NB4 (cell line): ENCODE measurements around the gene TCF25.

Experiments
- DNase-seq: peaks from one replicate; pipeline ENCODE4 v3.0.0; 2010; ENCODE audit warnings: low read depth
- H3K4me3 ChIP-seq: one replicate; pipeline ENCODE4 v1.5.1; 2011; ENCODE audit warnings: mild to moderate bottlenecking, low read depth, low read length, moderate library complexity
- MYC ChIP-seq: IDR thresholded peaks from 2 replicates; pipeline ENCODE4 v1.6.1; 2011; ENCODE audit warnings: low read depth, low read length
- POLR2A ChIP-seq: IDR thresholded peaks from 2 replicates; pipeline ENCODE4 v1.6.1; 2011; ENCODE audit warnings: mild to moderate bottlenecking; ENCODE audit not compliant: insufficient read length; ENCODE audit errors: extremely low read depth
- TF ChIP-seq, protein P1 (sequence below): IDR thresholded peaks from 2 replicates; pipeline ENCODE4 v1.6.1; 2011; ENCODE audit warnings: low read depth, low read length
- TF ChIP-seq, protein P2 (sequence below): IDR thresholded peaks from one replicate; pipeline ENCODE4 v1.5.1; 2012; ENCODE audit warnings: low read depth, low read length

Gene TCF25

DNA sequence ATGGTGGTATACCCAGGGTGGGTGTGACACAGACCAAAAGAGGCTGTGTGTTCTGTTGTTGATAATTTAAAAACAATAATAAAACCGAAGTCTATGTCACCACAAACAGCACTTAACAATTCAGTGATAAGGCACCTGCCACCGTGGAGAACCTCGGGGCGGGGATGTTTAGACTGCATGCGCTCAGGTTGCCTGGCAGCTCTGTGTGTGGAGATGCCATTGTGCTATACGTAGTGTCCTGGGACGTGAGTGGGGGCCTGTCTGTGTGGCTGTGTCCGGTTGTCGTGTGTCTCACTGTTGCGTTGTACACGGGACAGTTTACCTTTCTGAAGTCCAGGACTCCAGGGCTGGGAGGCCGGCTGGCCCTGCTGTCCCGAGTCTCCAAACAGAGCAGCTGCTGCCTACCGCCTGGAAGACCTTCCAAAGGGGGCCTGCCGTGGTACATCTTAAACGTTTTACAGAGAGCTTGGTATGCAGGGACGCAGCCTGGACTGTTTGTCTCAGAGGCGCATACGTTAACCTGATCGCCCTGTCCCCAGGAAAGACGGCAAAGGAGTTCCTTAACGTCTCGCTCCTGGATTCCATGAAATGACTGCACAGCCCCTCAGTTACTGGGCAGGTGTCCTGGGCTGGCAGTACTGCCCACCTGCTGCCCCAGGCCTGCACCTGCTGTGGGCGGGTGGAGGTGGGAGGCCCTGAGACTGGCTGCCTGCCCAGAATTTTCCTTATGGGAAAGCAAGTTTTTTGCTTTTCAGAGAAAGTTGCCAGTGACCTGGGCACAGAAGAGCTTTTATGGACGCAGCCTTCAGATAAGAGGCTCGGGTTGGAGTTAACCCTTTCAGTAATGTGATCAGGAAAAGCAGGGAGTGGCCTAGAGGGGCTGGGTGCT is 26.1 kb upstream of the TCF25 start:
- TF ChIP-seq POLR2A (no peak), MYC (no peak)
- TF ChIP-seq, protein P1, sequence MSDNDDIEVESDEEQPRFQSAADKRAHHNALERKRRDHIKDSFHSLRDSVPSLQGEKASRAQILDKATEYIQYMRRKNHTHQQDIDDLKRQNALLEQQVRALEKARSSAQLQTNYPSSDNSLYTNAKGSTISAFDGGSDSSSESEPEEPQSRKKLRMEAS: no peak
- TF ChIP-seq, protein P2, sequence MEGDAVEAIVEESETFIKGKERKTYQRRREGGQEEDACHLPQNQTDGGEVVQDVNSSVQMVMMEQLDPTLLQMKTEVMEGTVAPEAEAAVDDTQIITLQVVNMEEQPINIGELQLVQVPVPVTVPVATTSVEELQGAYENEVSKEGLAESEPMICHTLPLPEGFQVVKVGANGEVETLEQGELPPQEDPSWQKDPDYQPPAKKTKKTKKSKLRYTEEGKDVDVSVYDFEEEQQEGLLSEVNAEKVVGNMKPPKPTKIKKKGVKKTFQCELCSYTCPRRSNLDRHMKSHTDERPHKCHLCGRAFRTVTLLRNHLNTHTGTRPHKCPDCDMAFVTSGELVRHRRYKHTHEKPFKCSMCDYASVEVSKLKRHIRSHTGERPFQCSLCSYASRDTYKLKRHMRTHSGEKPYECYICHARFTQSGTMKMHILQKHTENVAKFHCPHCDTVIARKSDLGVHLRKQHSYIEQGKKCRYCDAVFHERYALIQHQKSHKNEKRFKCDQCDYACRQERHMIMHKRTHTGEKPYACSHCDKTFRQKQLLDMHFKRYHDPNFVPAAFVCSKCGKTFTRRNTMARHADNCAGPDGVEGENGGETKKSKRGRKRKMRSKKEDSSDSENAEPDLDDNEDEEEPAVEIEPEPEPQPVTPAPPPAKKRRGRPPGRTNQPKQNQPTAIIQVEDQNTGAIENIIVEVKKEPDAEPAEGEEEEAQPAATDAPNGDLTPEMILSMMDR: no peak
- no peak for DNase-seq
- H3K4me3 ChIP-seq: no peak overlapping the region

DNA sequence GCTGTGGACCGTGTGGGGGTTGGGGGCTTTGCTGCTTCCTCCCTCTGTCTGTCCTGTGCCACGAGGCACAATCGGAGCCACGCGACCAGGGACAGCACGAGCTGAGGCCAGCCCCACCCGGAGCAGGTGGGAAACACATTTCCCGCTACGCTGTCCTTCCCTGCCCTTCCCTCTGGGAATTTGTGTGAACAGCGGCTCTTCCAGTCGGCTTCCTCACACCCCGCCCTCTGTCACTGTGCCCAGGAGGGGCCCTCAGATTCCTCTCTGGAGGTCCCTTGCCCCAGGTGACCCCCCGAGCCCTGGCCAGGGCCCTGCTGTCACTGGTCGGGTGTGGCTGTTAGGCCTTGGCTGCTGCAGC is 25.5 kb upstream of the TCF25 start:
- no peak for DNase-seq
- H3K4me3 ChIP-seq: no peak overlapping the region
- TF ChIP-seq MYC (no peak), POLR2A (no peak)
- TF ChIP-seq, protein P2: no peak
- TF ChIP-seq, protein P1: no peak

DNA sequence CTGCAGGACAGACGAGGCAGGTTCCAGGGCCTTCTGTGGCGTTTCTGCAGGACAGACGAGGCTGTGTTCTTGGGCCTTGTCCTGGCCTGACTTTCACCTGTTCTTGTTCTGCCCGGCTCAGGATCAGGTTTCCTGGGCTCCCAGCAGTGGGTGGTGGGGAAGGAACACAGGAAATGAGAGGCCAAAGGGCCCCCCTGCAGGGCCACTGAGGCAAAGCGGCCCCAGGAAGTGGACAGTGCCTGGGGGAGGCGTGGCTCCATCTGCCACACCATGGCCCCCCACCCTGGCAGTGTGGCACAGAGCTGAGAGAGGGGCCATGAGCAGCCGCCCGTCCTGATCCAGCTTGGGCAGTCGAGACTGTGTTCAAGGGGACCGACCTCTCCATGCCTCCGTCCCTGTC is 24.4 kb upstream of the TCF25 start:
- no peak for TF ChIP-seq MYC
- TF ChIP-seq, protein P2: no peak
- TF ChIP-seq POLR2A: no peak
- TF ChIP-seq, protein P1: no peak
- H3K4me3 ChIP-seq: no peak overlapping the region
- no peak for DNase-seq

DNA sequence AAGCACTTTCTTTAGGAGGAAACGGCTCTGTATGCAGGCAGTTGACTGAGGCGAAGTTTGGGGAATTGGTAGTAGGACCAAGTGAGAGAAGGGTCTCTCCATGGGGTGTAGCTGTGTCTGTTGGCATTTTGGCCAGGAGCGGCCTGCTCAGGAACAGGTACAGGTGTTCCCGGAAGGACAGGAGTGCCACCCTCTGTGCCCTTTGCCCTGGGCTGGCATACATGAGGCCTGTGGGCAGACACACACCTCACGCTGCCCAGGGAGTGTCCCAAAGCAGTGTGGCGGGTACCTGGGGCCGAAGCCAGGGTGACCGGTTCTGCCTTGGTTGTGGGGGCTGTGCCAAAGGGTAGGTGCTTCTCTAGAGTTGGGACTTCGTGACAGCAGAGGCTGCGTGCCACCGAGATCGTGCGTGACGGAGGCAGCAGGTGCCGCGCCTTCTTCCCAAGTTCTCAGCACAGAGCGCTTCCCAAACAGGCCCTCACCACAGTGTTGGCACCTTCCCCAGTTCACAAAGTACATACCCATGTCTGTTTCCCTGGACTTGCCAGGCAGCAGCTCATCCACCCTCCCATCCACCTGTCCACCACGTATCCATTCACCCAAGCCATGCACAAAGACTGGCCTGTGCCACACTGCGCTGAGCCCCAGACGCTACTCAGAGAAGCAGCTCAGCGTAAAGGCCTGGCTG is 19.9 kb upstream of the TCF25 start:
- no peak overlapping the region for H3K4me3 ChIP-seq
- TF ChIP-seq, protein P2: no peak
- TF ChIP-seq POLR2A: no peak
- TF ChIP-seq MYC: no peak
- TF ChIP-seq, protein P1: no peak
- no peak for DNase-seq

DNA sequence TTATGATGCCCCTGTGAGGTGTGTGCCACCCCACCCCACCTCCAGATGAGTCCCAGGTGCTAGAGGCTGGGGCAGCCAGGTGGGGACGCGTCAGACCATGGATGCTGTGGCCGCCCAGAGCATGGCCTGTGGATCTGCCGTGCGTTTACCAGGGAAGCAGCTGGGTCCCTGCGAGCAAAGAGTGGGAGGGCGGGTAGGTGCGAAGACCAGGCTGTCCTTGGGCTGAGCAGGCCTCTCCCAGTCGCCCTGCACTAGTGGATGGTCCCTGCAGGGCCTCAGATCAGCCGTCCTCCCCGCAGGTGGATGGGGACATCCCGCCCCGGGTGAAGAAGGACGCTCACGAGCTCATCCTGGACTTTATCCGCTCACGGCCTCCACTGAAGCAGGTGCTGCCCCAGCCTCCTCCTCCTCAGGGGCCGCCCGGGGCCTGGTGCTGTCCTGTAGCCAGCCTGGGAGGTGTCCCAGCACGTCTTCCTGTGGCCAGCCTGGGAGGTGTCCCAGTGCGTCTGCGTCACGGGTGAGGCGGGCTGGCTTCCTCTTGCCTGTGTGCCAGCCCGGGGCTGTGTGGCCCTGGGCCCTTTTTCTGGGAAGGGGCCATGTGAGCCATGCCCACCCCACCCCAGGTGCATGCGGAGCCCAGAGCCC is 18.0 kb upstream of the TCF25 start:
- TF ChIP-seq, protein P1: no peak
- TF ChIP-seq MYC: no peak
- TF ChIP-seq POLR2A: no peak
- TF ChIP-seq, protein P2: no peak
- DNase-seq: no peak

More for the DNA sequence above, 18.0 kb upstream of the TCF25 start:
- no peak overlapping the region for H3K4me3 ChIP-seq
